Medulla oblongata (tissue), 1 donor: ENCODE data around the gene GRHL1.

ENCODE experiments used
- DNase-seq: peaks from one replicate; pipeline ENCODE4 v3.0.0-alpha.2; 2015; ENCODE audit errors: extremely low spot score

GRHL1 gene

GRCh38 chr2:9993488-9994165 lies 42.1 kb downstream of the GRHL1 start:
- no peak for DNase-seq

- DNase-seq = no peak
These were observed 43.0 kb downstream of the GRHL1 start for GRCh38 chr2:9994462-9994861.

- no peak for DNase-seq
These were observed 43.6 kb downstream of the GRHL1 start for GRCh38 chr2:9995059-9995458.

GRCh38 chr2:9996321-9996720 lies 44.8 kb downstream of the GRHL1 start:
- DNase-seq = no peak

GRCh38 chr2:9997936-9998335 lies 46.4 kb downstream of the GRHL1 start:
- no peak for DNase-seq

GRCh38 chr2:9998916-9999654 lies 47.6 kb downstream of the GRHL1 start:
- DNase-seq = no peak

GRCh38 chr2:9999693-10000092 lies 48.2 kb downstream of the GRHL1 start:
- DNase-seq = no peak

- no peak for DNase-seq
These were observed 49.0 kb downstream of the GRHL1 start for GRCh38 chr2:10000541-10000940.

GRCh38 chr2:10001586-10001985 lies 50.1 kb downstream of the GRHL1 start:
- DNase-seq = no peak

- no peak for DNase-seq
These were observed 50.6 kb downstream of the GRHL1 start for GRCh38 chr2:10002109-10002508.

GRCh38 chr2:10002681-10003080 lies 51.2 kb downstream of the GRHL1 start:
- DNase-seq = no peak

GRCh38 chr2:10003206-10004125 lies 52.0 kb downstream of the GRHL1 start:
- no peak for DNase-seq

- no peak for DNase-seq
These were observed 52.9 kb downstream of the GRHL1 start for GRCh38 chr2:10004401-10004800.

GRCh38 chr2:10004836-10005235 lies 53.3 kb downstream of the GRHL1 start:
- no peak for DNase-seq

GRCh38 chr2:10005461-10006235 lies 54.2 kb downstream of the GRHL1 start:
- DNase-seq = no peak

- DNase-seq = no peak
These were observed 55.0 kb downstream of the GRHL1 start for GRCh38 chr2:10006236-10007161.

GRCh38 chr2:10007435-10007834 lies 55.9 kb downstream of the GRHL1 start:
- no peak for DNase-seq

- DNase-seq = no peak
These were observed 56.7 kb downstream of the GRHL1 start for GRCh38 chr2:10007921-10008808.

GRCh38 chr2:10008809-10009176 lies 57.3 kb downstream of the GRHL1 start:
- no peak for DNase-seq
